Measurements from ENCODE around the gene PAPOLB.

GRCh38 chr7:4838626-4839334 lies 23.1 kb downstream of the PAPOLB start:
- TF ChIP-seq POLR2A (IDR thresholded peaks at IDR 0.05; ENCODE audit: low read length) (no peak), GATA1 (IDR thresholded peaks at IDR 0.05; ENCODE audit: low read depth, low read length) (no peak)

Measured in erythroblast (primary cell).